ENCODE measurements around the gene B9D1.

The B9D1 gene

GRCh38 chr17:19408346-19408710 lies 45.8 kb upstream of the B9D1 start:
- no peak for DNase-seq (ENCODE audit: low read depth)
- no peak overlapping the region for H3K4me3 ChIP-seq (ENCODE audit: low read length)
- no peak for TF ChIP-seq CTCF (conservative IDR thresholded peaks at IDR 0.05; ENCODE audit: low read length)

- no peak for TF ChIP-seq CTCF (conservative IDR thresholded peaks at IDR 0.05; ENCODE audit: low read length)
- no peak for DNase-seq (ENCODE audit: low read depth)
- no peak overlapping the region for H3K4me3 ChIP-seq (ENCODE audit: low read length)
Observed at GRCh38 chr17:19407601-19408345, 45.2 kb upstream of the B9D1 start.

GRCh38 chr17:19405114-19405513 lies 42.6 kb upstream of the B9D1 start:
- no peak for DNase-seq (ENCODE audit: low read depth)
- no peak for TF ChIP-seq CTCF (conservative IDR thresholded peaks at IDR 0.05; ENCODE audit: low read length)
- H3K4me3 ChIP-seq (ENCODE audit: low read length) = no peak overlapping the region

GRCh38 chr17:19404264-19404663 lies 41.7 kb upstream of the B9D1 start:
- no peak for DNase-seq (ENCODE audit: low read depth)
- H3K4me3 ChIP-seq (ENCODE audit: low read length) = no peak overlapping the region
- TF ChIP-seq CTCF (conservative IDR thresholded peaks at IDR 0.05; ENCODE audit: low read length) = no peak

- no peak overlapping the region for H3K4me3 ChIP-seq (ENCODE audit: low read length)
- no peak for DNase-seq (ENCODE audit: low read depth)
- TF ChIP-seq CTCF (conservative IDR thresholded peaks at IDR 0.05; ENCODE audit: low read length) = no peak
Observed at GRCh38 chr17:19403021-19403420, 40.5 kb upstream of the B9D1 start.

GRCh38 chr17:19402171-19402570 lies 39.6 kb upstream of the B9D1 start:
- H3K4me3 ChIP-seq (ENCODE audit: low read length) = no peak overlapping the region
- TF ChIP-seq CTCF (conservative IDR thresholded peaks at IDR 0.05; ENCODE audit: low read length) = no peak
- no peak for DNase-seq (ENCODE audit: low read depth)

GRCh38 chr17:19401321-19402010 lies 38.9 kb upstream of the B9D1 start:
- no peak for DNase-seq (ENCODE audit: low read depth)
- H3K4me3 ChIP-seq (ENCODE audit: low read length) = no peak overlapping the region
- TF ChIP-seq CTCF (conservative IDR thresholded peaks at IDR 0.05; ENCODE audit: low read length) = no peak

Measured in AG10803 (cell line).